Measurements from ENCODE around the gene DDX56.

Gene DDX56, protein sequence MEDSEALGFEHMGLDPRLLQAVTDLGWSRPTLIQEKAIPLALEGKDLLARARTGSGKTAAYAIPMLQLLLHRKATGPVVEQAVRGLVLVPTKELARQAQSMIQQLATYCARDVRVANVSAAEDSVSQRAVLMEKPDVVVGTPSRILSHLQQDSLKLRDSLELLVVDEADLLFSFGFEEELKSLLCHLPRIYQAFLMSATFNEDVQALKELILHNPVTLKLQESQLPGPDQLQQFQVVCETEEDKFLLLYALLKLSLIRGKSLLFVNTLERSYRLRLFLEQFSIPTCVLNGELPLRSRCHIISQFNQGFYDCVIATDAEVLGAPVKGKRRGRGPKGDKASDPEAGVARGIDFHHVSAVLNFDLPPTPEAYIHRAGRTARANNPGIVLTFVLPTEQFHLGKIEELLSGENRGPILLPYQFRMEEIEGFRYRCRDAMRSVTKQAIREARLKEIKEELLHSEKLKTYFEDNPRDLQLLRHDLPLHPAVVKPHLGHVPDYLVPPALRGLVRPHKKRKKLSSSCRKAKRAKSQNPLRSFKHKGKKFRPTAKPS

DNA sequence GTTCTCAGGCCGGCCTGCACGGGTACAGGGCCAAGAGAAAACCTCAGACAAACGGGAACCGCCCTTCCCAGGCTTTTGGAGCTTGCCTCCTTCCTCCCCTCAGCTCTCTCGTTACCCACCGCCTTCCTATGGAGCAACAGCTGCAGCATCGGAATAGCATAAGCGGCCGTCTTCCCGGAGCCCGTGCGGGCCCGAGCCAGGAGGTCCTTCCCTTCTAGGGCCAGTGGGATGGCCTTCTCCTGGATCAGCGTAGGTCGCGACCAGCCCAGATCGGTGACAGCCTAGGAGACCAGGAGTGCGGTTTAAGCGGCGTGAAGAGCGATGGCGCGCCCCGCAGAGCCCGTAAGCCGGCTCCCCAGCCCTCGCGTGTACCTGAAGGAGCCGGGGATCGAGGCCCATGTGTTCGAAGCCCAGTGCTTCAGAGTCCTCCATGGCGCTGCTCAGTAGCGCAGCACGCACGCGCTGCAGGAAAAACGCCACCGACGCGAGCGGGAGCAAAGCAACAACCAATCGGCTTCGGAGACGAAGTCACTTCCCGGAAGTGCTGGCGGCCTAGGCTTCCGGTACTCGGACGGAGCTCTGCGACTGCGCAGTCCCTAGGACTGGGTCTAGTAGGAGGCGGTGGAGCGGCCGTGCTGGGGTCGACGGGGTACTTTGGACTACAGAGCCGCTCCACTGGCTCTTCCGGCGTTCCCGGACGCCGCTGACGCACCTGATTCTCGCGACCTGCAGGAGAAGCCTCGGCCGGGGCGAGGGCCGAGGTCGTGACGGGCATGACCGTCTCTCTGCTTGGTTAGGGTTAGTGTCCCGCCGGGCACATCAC is at the start of gene DDX56:
TSS of gene DDX56 (minus strand) at position 445 of the 823 bp plus-strand sequence. CDS start at position 432, 13 bp downstream.
- Mint-ChIP-seq H3K4me1 (ENCODE audit: low read depth) (peaks cover 56% of the 10 kb centered on the region), H3K36me3 (ENCODE audit: low read depth) (peaks cover 92% of the 10 kb centered on the region), H3K4me3 (peak within 1 kb of the TSS; percentile 93), H3K9me3 (no peaks in the 10 kb centered on the region), H3K27ac (peak within 1 kb of the TSS; percentile 95), H3K27me3 (no peaks in the 10 kb centered on the region)
- DNase-seq, result peak; percentile 93

DNA sequence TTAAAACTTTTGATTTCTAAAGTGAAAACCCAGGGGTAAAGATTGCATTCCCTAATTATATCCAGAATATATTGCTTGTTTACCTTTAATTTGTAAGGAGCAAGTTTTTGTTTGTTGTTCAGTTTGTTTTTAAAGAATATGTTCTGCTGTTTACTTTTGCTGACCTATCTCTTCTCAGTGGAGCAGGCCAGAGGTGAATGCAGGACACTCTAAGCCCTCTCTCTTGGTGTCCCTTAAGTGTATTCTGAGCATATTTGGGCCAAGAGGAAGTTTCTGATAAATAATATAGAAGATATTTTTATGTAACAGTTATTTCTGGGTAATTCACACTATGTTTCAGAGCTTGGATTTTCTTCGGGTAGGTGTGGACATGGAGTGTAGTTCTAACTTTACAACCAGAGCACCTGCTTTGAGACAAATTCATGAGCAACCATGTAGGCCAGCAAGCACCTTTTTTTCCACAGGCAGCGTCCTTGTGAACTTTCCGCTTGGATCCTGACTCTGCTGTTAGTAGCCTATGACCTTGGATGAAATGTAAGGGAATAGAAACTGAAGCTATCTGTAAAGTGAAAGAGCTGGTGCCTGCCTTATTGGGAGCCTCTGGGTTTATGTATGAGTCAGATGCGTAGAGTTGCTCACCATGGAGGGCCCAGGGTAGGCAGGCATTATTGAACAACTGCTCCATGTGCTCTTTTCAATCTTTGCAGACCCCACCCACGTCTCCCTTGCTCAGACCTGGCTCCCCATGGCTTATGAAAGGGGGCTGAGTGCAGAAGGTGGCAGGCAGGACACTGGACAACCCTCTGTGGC is 48.8 kb upstream of the DDX56 start:
- peak; percentile 57 for DNase-seq
- H3K27ac Mint-ChIP-seq, result peak overlapping the region; percentile 91
- H3K36me3 Mint-ChIP-seq (ENCODE audit: low read depth), result peaks cover 72% of the 10 kb centered on the region

DNA sequence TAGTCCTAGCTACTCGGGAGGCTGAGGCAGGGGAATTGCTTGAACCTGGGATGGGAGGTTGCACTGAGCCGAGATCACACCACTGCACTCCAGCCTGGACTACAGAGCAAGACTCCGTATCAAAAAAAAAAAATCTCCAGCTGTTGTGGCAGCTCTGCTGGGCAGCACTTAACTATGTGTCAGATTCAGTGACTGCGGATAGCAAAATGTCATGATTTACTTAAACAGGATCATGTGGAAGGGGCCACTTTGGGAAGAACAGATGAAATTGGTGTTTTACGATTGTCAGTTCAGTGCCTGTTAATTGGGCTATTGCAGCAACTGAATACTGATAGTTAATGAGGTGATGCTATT is 48.0 kb upstream of the DDX56 start:
- Mint-ChIP-seq H3K4me1 (ENCODE audit: low read depth) (peaks cover 96% of the 10 kb centered on the region), H3K27ac (peak overlapping the region; percentile 80), H3K4me3 (no peak overlapping the region), H3K27me3 (no peaks in the 10 kb centered on the region), H3K9me3 (no peaks in the 10 kb centered on the region), H3K36me3 (ENCODE audit: low read depth) (peaks cover 67% of the 10 kb centered on the region)
- DNase-seq, result no peak

More for the DNA sequence above, 48.8 kb upstream of the DDX56 start:
- Mint-ChIP-seq H3K4me3 (peak overlapping the region; percentile 59), H3K9me3 (no peaks in the 10 kb centered on the region), H3K27me3 (no peaks in the 10 kb centered on the region), H3K4me1 (ENCODE audit: low read depth) (peaks cover 89% of the 10 kb centered on the region)

GRCh38 chr7:44621034-44621749 is 47.5 kb upstream of the DDX56 start:
- Mint-ChIP-seq H3K4me1 (ENCODE audit: low read depth) (peaks cover 93% of the 10 kb centered on the region), H3K9me3 (no peaks in the 10 kb centered on the region), H3K27me3 (no peaks in the 10 kb centered on the region), H3K4me3 (no peak overlapping the region), H3K27ac (peak overlapping the region; percentile 80), H3K36me3 (ENCODE audit: low read depth) (peaks cover 62% of the 10 kb centered on the region)
- no peak for DNase-seq

DNA sequence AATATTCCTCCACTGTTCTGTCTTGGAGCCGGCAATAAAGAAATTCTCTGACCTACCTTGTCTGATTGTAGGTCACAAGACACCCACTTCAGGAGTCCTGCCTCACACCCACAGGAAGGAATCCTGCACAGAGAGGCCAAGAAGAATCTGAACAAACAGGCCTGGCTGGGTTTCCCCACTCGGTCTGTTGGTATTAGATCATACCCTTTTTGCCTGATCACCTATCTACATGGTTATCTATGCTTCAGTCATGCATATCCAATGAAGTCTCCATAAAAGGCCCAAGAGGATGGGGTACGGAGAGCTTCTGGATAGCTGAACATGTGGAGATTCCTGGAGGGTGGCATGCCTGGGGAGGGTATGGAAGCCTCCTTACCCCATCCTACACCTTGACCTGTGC is 45.0 kb upstream of the DDX56 start:
- H3K27me3 Mint-ChIP-seq, result no peaks in the 10 kb centered on the region
- H3K9me3 Mint-ChIP-seq, result no peaks in the 10 kb centered on the region
- peaks cover 49% of the 10 kb centered on the region for H3K36me3 Mint-ChIP-seq (ENCODE audit: low read depth)
- H3K4me1 Mint-ChIP-seq (ENCODE audit: low read depth), result peaks cover 90% of the 10 kb centered on the region
- H3K27ac Mint-ChIP-seq, result peak overlapping the region; percentile 98
- peak overlapping the region; percentile 31 for H3K4me3 Mint-ChIP-seq
- no peak for DNase-seq

DNA sequence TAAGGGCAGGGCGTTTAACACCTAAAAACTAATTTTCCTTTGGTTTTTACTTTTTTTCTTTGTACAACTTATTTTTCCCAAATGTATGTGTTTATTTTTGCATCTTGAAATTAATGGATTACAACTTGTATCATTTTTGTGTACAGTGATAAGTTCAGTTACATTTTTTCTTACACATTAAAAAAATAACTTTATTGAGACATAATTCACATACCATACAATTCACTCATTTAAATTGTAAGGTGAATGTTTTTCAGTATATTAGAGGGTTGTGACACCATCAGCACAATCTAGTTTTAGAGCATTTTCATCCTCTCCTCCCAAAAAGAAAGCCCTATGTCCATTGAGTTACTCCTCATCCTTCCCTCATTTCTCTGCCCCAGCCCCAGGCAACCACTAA is 44.3 kb upstream of the DDX56 start:
- Mint-ChIP-seq H3K27ac (peak overlapping the region; percentile 98), H3K4me3 (peak overlapping the region; percentile 54), H3K27me3 (no peaks in the 10 kb centered on the region), H3K9me3 (no peaks in the 10 kb centered on the region), H3K36me3 (ENCODE audit: low read depth) (peaks cover 48% of the 10 kb centered on the region), H3K4me1 (ENCODE audit: low read depth) (peaks cover 86% of the 10 kb centered on the region)
- DNase-seq, result no peak

- H3K4me1 Mint-ChIP-seq (ENCODE audit: low read depth), result peaks cover 79% of the 10 kb centered on the region
- H3K9me3 Mint-ChIP-seq, result no peaks in the 10 kb centered on the region
- peak overlapping the region; percentile 98 for H3K27ac Mint-ChIP-seq
- peak overlapping the region; percentile 54 for H3K4me3 Mint-ChIP-seq
- no peaks in the 10 kb centered on the region for H3K27me3 Mint-ChIP-seq
- H3K36me3 Mint-ChIP-seq (ENCODE audit: low read depth), result peaks cover 48% of the 10 kb centered on the region
- peak; percentile 39 for DNase-seq
These were observed 43.6 kb upstream of the DDX56 start for GRCh38 chr7:44617225-44617890.

- H3K9me3 Mint-ChIP-seq, result no peaks in the 10 kb centered on the region
- H3K4me1 Mint-ChIP-seq (ENCODE audit: low read depth), result peaks cover 77% of the 10 kb centered on the region
- peaks cover 46% of the 10 kb centered on the region for H3K36me3 Mint-ChIP-seq (ENCODE audit: low read depth)
- H3K27ac Mint-ChIP-seq, result no peak overlapping the region
- H3K27me3 Mint-ChIP-seq, result no peaks in the 10 kb centered on the region
- no peak for DNase-seq
- H3K4me3 Mint-ChIP-seq, result no peak overlapping the region
These were observed 42.8 kb upstream of the DDX56 start for GRCh38 chr7:44616545-44616944.

- H3K36me3 Mint-ChIP-seq (ENCODE audit: low read depth), result peaks cover 40% of the 10 kb centered on the region
- H3K9me3 Mint-ChIP-seq, result no peaks in the 10 kb centered on the region
- peak overlapping the region; percentile 86 for H3K27ac Mint-ChIP-seq
- no peaks in the 10 kb centered on the region for H3K27me3 Mint-ChIP-seq
- no peak for DNase-seq
- peaks cover 70% of the 10 kb centered on the region for H3K4me1 Mint-ChIP-seq (ENCODE audit: low read depth)
- no peak overlapping the region for H3K4me3 Mint-ChIP-seq
These were observed 42.1 kb upstream of the DDX56 start for GRCh38 chr7:44615793-44616192.

DNA sequence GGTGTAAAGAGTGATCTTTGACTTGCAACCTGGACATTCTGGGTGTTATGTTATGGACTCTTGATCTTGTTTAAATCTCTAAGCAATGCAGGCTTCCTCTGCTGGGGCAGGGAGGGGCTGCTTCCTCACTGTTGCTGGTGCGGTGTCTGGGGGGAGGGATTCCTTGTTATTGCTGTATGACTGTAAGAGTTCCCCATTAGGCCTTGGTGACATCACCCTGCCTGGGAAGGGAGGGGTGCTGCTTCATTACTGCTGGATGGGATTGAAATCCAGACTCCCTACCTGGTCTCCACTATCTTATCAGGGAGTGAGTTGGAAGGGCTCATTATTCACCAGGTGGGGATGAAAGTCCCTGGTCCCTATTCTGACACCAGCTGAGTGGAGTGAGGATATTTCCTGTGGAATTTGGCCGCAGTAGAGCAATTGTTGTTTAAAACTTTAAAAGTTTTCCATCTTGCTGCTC is 41.5 kb upstream of the DDX56 start:
- no peaks in the 10 kb centered on the region for H3K9me3 Mint-ChIP-seq
- H3K36me3 Mint-ChIP-seq (ENCODE audit: low read depth), result peaks cover 34% of the 10 kb centered on the region
- DNase-seq, result peak; percentile 41
- no peak overlapping the region for H3K4me3 Mint-ChIP-seq
- H3K27me3 Mint-ChIP-seq, result no peaks in the 10 kb centered on the region
- peaks cover 67% of the 10 kb centered on the region for H3K4me1 Mint-ChIP-seq (ENCODE audit: low read depth)
- peak overlapping the region; percentile 86 for H3K27ac Mint-ChIP-seq

GRCh38 chr7:44609829-44610228 is 36.1 kb upstream of the DDX56 start:
- DNase-seq, result no peak
- Mint-ChIP-seq H3K4me3 (no peak overlapping the region), H3K4me1 (ENCODE audit: low read depth) (peaks cover 58% of the 10 kb centered on the region), H3K9me3 (no peaks in the 10 kb centered on the region), H3K27me3 (no peaks in the 10 kb centered on the region), H3K27ac (peak overlapping the region; percentile 50), H3K36me3 (ENCODE audit: low read depth) (peaks cover 35% of the 10 kb centered on the region)

DNA sequence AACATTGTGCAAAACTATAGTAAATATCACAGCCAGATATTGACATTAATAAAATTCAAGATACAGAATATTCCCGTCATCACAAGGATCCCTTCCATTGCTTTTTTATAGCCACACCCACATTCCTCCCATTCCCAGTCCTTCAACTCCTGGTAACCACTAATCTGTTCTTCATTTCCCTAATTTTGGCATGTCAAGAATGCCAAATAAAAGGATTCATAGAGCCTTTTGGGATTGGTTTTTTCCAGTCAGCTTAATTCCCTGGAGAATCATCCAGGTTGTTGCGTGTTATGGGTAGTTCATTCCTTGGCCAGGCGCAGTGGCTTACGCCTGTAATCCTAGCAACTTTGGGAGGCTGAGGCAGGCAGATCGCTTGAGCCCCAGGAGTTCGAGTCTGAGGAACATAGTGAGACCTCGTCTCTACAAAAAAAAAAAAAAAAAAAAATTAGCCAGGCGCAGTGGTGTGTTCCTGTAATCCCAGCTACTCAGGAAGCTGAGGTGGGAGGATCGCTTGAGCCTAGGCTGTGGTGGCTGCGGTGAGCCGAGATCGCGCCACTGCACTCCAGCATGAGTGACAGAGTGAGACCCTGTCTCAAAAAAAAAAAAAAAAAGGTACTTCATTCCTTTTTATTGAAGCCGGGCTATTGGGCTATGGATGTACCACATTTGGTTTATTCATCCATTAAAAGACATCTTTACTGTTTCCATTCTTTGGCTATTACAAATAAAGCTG is 35.4 kb upstream of the DDX56 start:
- peak overlapping the region; percentile 51 for H3K4me3 Mint-ChIP-seq
- peak overlapping the region; percentile 74 for H3K27ac Mint-ChIP-seq
- no peaks in the 10 kb centered on the region for H3K9me3 Mint-ChIP-seq
- peaks cover 30% of the 10 kb centered on the region for H3K36me3 Mint-ChIP-seq (ENCODE audit: low read depth)
- peaks cover 51% of the 10 kb centered on the region for H3K4me1 Mint-ChIP-seq (ENCODE audit: low read depth)
- no peaks in the 10 kb centered on the region for H3K27me3 Mint-ChIP-seq
- no peak for DNase-seq

Measured in activated T-cell treated with anti-CD3 and anti-CD28 coated beads, Interleukin-2, amount 50 U/mL, for 24 hours (primary cell).